ENCODE measurements around the gene SLITRK1. TPM values are rescaled to one million over a fixed set of nuclear protein-coding genes. Genes with fewer than 3 reads are reported as not detected.

The SLITRK1 gene, protein sequence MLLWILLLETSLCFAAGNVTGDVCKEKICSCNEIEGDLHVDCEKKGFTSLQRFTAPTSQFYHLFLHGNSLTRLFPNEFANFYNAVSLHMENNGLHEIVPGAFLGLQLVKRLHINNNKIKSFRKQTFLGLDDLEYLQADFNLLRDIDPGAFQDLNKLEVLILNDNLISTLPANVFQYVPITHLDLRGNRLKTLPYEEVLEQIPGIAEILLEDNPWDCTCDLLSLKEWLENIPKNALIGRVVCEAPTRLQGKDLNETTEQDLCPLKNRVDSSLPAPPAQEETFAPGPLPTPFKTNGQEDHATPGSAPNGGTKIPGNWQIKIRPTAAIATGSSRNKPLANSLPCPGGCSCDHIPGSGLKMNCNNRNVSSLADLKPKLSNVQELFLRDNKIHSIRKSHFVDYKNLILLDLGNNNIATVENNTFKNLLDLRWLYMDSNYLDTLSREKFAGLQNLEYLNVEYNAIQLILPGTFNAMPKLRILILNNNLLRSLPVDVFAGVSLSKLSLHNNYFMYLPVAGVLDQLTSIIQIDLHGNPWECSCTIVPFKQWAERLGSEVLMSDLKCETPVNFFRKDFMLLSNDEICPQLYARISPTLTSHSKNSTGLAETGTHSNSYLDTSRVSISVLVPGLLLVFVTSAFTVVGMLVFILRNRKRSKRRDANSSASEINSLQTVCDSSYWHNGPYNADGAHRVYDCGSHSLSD
- total RNA-seq: not detected in 2 replicates

DNA sequence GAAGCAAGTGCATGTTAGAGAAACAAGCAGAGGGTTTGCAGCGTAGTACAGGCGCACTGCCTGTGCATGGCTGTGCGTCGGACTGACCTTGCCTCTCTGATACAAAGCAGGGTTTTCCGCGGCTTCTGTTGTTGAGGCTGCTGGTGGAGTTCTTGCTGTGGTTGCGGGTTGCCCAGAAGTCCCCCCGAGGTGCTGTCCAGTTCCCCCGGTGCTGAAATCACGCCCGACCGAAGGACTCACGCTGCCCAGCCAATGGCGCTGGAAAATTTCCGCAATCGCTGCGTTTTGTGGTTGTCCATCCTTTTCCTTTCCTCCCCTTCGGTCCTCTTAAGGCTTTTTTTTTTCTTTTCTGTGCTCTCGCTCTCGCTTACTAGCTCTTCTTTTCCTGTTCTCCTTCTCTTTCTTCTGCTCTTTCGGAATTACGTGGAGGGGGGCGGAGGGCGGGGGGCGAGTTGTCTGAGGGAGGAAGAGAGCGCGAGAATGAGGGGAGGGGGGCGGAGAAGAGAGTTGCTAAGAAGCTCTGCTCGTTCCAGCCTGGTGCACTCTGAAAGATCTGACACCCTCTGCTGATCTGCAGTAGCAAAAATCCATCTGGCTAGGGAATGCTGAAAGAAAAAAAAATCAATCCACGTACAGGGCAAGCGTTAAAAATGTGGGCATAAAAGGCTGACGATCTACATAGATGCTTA, at the start of gene SLITRK1:
Gene SLITRK1 (minus strand): TSS at position 558 of the 689 bp plus-strand sequence. CDS start 967 bp downstream, outside the sequence.
- DNase-seq (ENCODE audit: low read depth in 2 of 2): peak in 1 of 2 donors; percentile 0

DNA sequence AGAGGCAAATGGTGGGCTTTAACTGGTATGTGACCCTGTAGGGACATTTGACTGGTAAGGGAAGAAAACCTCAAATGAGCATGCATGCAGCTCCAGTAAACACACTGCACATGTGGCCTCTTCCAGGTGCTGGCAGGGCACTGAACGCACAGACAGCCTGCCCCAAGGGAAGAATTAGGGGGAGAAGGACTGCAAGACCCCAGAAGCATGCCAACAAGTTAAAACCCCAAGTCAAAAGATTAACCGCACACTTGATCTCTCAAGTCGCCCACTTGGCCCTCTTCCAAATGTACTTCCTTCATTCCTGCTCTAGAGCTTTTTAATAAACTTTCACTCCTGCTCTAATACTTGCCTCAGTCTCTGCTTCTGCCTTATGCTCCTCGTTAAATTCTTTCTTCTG, 46.9 kb upstream of the SLITRK1 start:
- no peak for DNase-seq (ENCODE audit: low read depth in 2 of 2)

DNA sequence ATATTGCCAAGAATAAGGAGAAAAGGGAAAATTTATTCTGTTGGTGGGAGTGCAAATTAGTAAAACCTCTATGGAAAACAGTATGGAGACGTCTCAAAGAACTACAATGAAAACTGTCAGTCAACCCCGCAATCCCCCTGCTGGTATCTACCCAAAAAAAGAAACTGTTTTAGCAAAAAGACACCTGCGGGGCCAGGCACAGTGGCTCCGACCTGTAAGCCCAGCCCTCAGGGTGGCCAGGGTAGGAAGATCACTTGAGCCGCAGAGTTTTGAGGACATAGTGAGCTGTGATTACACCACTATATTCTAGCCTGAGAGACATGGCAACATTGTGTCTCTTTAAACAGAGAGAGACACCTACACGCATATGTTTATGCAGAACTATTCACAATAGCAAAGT, 37.5 kb upstream of the SLITRK1 start:
- no peak for DNase-seq (ENCODE audit: low read depth in 2 of 2)

DNA sequence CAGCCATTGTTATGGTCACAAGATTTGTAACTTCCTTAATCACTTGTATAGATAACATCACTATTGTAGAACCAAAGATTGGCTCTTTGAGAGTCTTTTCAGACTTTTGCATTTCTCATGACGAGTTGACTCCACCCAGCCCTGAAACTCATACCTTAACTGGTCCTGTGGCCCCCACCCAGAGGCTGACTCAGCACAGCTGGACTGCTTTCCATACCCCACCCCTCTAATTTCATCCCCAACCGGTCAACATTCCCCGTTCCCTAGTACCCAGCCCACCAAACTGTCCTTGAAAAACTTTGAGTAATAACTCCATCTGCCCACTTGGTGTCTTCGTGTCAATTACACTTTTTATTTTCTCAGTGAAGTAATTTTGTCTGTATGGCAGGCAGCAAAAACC, 32.1 kb upstream of the SLITRK1 start:
- DNase-seq (ENCODE audit: low read depth in 2 of 2): no peak

DNA sequence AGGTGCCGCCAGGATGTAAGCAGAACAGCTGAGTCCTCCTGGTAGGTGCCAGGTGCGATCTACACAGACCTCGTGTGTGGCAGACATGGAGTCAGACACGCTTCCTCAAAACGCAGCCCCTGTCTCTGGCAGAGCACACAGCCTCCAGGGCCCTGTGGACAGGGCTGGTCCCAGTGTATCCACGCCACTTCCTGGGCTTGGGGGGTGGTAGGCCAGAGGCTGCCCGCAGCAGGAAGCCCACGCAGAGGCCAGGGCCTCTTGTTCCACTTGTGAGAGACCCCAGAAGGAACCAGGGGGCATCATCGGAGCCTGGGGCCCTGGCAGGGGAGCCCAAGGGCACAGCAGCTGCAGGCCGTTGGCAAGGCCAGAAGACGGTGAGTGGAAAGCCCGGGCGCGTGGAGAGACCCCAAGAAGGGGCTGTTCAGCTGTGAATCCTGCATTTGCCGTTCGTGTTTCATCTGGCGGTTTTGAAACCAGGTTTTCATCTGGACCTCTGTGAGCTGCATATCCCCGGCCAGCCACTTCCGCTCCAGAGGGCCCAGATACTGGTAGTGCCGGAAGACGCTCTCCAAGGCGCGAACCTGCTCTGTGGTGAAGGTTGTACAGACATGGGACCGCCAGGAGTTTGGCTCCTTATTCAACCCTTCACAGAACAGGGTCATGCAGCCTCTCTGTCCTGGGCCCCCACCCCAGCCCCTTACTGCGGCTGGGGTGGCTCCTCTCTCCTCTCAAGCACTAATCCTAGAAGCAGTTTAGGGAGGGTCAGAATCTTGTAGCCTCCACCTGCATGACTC, 25.1 kb upstream of the SLITRK1 start:
- DNase-seq (ENCODE audit: low read depth in 2 of 2): no peak

DNA sequence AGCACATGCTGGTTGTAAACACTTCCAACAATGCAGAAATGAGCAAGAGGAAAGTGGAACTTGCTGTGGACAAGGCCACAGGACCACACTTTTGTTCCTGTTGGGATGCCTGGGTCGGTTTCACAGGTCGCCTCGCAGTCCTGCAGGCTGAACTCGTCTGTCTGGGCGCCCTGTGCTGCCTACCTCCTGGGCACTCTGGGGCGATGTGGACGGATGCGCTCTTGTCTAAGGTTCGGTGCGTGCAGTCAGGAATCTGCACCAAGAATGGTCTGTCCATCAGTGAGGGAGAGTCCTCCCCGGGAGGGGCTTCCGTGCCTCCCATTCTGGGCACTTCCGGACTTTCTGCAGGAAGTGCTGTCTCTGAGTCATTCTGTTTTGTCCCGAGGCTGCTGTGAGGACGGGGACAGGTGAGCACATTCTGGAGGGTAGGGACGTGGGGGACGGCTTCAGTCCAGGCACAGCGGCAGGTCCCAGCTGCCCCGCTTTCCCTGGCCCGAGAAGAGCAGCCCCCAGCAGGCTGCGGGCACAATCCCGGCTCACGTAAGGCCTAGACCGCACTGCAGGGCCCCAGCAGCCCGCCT, 24.1 kb upstream of the SLITRK1 start:
- no peak for DNase-seq (ENCODE audit: low read depth in 2 of 2)

DNA sequence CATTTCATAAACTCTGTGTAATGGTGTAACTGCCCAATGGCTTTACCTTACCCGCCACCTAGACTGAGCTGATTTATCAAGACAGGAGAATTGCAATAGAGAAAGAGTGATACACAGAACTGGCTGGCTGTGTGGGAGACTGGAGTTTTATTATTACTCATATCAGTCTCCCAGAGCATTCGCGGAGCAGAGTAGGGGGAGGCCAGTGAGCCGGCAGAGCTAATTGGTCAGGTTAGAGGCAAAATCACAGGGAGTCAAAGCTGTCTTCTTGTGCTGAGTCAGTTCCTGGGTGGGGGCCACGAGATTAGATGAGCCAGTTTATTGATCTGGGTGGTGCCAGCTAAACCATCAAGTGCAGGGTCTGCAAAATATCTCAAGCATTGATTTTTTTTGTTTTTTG, 23.4 kb upstream of the SLITRK1 start:
- DNase-seq (ENCODE audit: low read depth in 2 of 2): no peak

DNA sequence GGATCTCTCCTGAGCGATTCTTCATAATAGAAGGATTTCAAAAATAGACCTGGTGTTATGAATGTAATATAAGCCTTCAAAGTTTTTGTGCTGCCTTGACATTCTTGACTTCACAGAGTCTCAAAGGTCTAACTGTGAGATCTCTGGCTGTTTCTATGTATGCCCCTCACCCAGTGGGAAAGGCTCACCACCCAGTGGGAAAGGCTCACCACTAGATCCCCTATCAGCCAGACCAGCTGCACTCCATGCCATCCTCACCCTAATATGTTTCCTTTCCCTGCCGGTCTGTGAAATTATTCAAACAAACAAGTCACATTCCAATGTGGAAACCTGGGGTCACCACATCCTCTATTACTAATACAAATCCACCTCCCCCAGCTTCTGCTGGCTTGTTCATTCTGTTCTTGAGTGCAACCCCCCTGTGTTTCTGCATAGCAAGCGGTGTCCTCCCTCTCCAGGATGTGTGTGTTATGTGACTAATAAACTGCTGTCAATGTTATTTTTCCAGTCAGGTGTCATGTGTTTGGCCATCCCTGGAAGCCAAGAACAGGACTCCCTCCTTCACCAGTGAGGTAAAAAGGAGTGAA, 13.8 kb upstream of the SLITRK1 start:
- no peak for DNase-seq (ENCODE audit: low read depth in 2 of 2)

DNA sequence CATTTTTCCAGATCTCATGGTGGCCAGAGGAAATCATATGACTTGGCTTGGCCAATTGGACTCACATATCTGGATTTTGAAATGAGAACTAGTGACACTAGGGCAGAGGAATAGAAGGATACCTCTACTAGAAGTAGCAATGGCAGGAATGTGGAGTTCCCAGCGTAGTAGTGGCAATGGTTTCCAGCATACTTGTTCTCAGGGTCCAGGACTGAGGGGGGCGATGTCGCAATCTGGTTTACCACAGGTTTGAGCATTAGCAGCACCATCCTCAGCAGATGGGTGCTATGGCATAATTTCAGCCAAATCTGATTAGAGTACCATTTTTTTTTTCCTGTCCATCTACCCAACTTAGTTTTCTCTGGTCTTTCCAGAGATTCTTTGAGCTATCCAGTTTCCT, 8.1 kb upstream of the SLITRK1 start:
- no peak for DNase-seq (ENCODE audit: low read depth in 2 of 2)

DNA sequence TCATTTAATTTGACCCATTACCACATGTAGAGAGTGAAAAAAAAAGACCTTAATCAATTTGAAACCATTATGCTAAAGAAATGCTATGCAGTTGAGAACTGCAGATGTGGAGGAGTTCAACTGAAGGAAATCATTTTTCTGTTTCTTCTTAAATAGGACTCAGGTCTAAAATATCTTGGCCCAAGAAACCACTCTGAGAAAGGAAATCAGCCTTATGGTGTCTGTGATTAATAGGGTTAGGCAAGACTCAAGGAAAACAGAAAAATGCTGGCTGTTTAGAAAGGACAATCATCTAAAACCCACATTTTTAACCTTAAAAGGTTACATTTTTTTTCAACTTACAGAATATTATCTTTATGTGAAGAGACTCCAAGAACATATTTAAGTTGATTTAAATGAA, 1.9 kb upstream of the SLITRK1 start:
- no peak for DNase-seq (ENCODE audit: low read depth in 2 of 2)

DNA sequence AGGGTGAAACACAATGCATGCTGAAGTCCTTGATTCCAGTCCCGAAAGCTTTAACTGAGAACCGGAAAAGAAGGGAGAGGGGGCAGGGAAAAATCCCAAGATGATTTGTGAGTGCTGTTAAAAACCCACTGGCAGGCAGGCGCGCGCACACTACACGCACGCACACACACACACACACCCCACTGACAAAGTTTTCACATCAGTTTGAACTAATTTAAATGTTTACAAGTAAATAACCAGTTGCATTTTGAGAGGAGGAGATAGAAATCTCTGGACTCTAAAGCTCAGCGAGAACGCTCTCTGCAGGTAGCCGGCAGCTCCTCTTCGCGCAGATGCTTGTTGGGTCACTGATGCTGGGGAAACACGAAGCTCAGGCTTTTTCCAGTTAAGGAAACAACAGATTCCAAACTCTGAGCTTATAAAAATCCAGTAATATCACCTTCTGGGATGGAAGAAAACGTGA, 818 bp upstream of the SLITRK1 start:
- DNase-seq (ENCODE audit: low read depth in 2 of 2): no peak

DNA sequence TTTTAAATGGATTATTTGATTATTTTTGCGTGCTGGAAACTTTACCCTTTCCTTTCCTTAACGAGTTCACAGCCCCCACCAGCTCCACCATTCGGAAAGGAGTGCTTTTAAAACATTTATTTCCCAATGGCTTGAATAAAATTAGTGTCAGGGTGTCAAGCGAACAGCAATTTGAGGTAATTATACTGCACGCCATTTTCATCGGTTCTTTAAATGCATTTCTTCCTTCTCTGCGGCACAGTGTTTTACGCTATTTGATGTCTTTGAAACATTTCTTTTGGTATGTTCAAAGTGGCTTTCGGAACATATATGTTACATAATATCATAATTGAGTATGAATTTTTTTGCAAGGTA, 309 bp upstream of the SLITRK1 start:
- no peak for DNase-seq (ENCODE audit: low read depth in 2 of 2)

DNA sequence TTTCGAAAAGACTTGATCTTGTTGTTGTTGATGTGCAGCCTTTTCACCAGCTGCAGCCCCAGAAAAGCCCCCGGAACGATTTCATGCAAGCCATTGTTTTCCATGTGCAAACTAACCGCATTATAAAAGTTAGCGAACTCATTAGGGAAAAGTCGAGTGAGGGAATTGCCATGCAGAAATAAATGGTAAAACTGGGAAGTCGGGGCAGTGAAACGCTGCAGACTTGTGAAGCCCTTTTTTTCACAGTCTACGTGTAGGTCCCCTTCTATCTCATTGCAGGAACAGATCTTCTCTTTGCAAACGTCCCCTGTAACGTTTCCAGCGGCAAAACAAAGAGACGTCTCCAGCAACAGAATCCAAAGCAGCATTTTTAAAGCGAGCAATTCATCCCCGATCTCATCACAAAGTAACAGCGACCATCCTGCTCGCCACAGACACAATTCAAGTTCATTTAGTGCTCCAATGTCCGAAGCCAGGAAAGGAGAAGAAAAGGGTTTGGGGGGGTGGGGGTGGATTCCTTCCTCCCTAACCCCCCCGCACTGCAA, 1.1 kb downstream of the SLITRK1 start:
- DNase-seq (ENCODE audit: low read depth in 2 of 2): no peak

DNA sequence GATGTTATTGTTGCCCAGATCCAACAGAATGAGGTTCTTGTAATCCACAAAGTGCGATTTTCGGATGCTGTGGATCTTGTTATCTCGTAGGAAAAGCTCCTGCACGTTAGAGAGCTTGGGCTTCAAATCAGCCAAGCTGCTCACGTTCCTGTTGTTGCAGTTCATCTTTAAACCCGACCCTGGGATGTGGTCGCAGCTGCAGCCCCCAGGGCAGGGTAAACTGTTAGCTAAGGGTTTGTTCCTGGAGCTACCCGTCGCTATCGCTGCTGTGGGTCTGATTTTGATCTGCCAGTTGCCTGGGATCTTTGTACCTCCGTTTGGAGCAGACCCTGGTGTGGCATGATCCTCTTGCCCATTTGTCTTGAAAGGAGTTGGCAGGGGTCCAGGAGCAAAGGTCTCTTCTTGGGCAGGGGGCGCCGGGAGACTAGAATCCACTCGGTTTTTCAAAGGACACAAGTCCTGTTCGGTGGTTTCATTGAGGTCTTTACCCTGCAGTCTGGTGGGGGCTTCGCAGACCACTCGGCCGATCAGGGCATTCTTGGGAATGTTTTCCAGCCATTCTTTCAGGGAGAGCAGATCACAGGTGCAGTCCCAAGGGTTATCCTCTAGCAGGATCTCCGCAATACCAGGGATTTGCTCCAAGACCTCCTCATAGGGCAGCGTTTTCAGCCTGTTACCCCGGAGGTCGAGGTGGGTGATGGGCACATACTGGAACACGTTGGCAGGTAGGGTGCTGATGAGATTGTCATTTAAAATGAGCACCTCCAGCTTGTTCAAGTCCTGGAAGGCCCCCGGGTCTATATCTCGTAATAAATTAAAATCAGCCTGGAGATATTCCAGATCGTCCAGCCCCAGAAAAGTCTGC, 1.8 kb downstream of the SLITRK1 start:
- DNase-seq (ENCODE audit: low read depth in 2 of 2): no peak

DNA sequence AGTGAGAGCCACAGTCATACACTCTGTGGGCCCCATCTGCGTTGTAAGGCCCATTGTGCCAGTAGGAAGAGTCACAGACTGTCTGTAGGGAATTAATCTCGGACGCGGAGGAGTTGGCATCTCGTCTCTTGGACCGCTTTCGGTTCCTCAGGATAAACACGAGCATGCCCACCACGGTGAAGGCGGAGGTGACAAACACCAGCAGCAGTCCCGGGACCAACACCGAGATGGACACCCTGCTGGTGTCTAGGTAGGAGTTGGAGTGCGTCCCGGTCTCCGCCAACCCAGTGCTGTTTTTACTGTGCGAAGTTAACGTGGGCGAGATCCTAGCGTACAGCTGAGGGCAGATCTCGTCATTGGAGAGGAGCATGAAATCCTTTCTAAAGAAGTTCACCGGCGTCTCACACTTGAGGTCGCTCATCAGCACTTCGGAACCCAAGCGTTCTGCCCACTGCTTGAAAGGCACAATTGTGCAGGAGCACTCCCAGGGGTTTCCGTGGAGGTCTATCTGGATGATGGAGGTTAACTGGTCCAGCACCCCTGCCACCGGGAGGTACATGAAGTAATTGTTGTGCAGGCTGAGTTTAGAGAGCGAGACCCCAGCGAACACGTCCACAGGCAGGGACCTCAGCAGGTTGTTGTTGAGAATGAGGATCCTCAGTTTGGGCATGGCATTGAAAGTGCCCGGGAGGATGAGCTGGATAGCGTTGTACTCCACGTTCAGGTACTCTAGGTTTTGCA, 2.7 kb downstream of the SLITRK1 start:
- no peak for DNase-seq (ENCODE audit: low read depth in 2 of 2)

DNA sequence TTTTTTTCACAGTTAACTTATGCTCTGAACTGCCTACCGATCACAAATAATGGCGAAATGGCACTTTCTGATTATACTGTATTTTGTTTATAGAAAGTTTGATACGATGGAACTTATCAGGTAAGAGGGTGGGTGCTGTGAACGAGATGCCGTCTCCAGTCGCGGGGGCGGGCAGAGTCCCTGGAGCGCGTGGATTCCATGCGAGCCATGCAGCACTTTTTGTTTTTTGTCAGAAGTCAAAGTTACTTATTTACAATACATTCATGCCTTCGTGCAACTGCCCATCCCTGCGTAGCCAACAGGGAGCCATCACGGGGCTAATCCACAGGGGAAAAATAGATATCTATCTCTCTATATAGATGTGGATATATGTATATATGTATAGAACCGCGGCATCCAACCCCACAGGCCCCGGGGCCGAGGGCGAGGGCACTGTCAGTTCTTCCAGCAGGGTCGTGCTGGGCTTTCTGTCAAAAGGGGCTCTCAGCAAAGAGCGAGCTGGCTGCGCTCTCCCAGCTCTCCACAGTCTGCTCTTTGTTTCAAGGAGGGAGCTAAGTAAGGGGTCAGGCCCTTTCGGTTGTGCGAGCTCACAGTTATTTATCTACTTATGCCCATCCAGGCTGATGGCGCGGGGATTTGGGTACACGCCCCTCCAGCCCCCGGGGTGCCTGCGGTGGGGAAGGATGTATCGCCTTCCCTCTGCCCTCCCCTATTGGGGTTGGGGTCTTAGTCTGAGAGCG, 3.4 kb downstream of the SLITRK1 start:
- DNase-seq (ENCODE audit: low read depth in 2 of 2): no peak

DNA sequence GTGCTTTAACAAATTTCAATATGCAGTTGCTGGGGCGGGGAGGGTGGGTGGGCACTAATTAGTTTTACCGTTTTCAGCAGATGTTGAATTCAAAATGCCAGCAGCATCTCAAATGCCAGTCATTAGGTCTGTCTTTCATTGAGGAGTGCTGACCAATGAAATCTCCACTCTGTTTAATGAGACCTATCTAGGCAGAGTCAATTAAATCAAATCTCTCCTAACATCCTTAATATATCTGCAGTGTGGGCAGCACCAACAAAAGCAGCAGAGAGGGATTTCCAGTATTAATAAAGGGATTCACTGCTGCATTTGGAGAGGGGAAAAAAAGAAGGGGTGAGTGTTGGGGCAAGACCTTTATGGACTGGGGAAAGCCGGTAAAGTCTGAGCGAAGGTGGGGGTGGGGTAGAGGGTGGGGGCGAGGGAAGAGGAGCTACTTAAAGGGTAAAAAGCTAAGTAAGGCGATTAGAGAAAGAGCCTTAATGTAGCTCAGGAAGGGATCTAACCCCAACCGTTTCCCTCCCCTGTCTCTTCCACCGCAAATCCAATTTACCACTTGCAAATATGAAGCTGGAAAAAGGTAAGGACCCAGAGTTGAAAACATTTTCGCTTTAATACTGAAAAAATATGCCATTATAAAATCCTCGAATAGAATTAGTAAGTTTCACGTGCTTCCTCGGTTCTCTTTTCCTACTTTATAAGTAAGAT, 4.5 kb downstream of the SLITRK1 start:
- DNase-seq (ENCODE audit: low read depth in 2 of 2): no peak

DNA sequence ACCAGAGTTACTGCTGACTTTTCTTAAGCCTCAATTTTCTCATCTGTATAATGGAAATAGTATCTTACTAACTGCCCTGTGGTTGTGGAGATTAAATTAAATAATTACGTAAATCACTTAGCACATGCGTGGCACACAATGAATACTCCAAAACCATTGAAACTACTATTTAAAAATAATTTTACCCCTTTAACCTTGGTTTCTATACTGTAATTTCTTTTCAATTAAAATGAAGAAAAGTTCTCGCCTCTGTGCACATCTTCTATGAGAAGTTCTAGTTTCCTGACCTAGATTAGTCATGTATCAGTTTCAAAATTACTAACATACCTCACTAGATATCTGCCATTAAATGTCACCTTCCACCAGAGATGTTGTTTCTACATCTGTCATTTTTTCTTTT, 5.7 kb downstream of the SLITRK1 start:
- no peak for DNase-seq (ENCODE audit: low read depth in 2 of 2)

Measured in lung microvascular endothelial cell (primary cell).